WTC11 (cell line): Measurements from ENCODE around the gene TP53AIP1. TPM values are rescaled to one million over a fixed set of nuclear protein-coding genes. Genes with fewer than 3 reads are reported as not detected.

ENCODE experiments used
- ATAC-seq: fragments of 200-7000 bp; cut with Tn5 transposase; 2 replicates; pipeline ENCODE4 v1.10.0; 2021; ENCODE audit warnings: mild to moderate bottlenecking, moderate library complexity
- CTCF ChIA-PET: fragments of 300-600 bp; sonication (Branson Sonifier 250); formaldehyde crosslinking; loops from one replicate; lab custom pipeline; 2021; ENCODE audit warnings: antibody characterized with exemption; lab: Charles Lee
- POLR2A ChIA-PET: fragments of 350-600 bp; sonication (Branson Sonifier 250); formaldehyde crosslinking; loops from one replicate; lab custom pipeline; 2021; ENCODE audit warnings: antibody characterized with exemption; lab: Charles Lee
- DNase-seq: peaks from one replicate; pipeline ENCODE4 v3.0.0; 2021; ENCODE audit warnings: low spot score
- H3K27ac Mint-ChIP-seq: 2 replicates; pipeline ENCODE4 v1.8.0; 2021; ENCODE audit warnings: mixed read lengths
- H3K27me3 Mint-ChIP-seq: 2 replicates; pipeline ENCODE4 v1.8.0; 2021; ENCODE audit warnings: low read depth, mild to moderate bottlenecking, moderate library complexity, mixed read lengths
- H3K36me3 Mint-ChIP-seq: 2 replicates; pipeline ENCODE4 v1.8.0; 2021; ENCODE audit warnings: mixed read lengths
- H3K4me1 Mint-ChIP-seq: 2 replicates; pipeline ENCODE4 v1.8.0; 2022; ENCODE audit warnings: mixed read lengths
- H3K4me3 Mint-ChIP-seq: 2 replicates; pipeline ENCODE4 v1.8.0; 2021; ENCODE audit warnings: mild to moderate bottlenecking, moderate library complexity, mixed read lengths
- H3K9me3 Mint-ChIP-seq: 2 replicates; pipeline ENCODE4 v1.8.0; 2021; ENCODE audit warnings: mixed read lengths
- CREB1 ChIP-seq: sonication (generic); formaldehyde crosslinking; IDR thresholded peaks from 2 replicates; pipeline ENCODE4 v1.8.0; 2023; ENCODE audit warnings: mild to moderate bottlenecking, missing genetic modification reagents
- EMX1 ChIP-seq: fragments of 250-450 bp; sonication (Bioruptor Pico); IDR thresholded peaks from 2 replicates; pipeline ENCODE4 v1.8.0; 2021; ENCODE audit warnings: mild to moderate bottlenecking
- HMGXB4 ChIP-seq: sonication (generic); formaldehyde crosslinking; IDR thresholded peaks from 2 replicates; pipeline ENCODE4 v1.8.1; 2023; ENCODE audit warnings: mild to moderate bottlenecking, moderate library complexity, missing genetic modification reagents
- NR2C2 ChIP-seq: sonication (generic); formaldehyde crosslinking; IDR thresholded peaks from 2 replicates; pipeline ENCODE4 v1.8.0; 2022; ENCODE audit warnings: mild to moderate bottlenecking, missing genetic modification reagents
- PRDM15 ChIP-seq: sonication (generic); formaldehyde crosslinking; IDR thresholded peaks from 2 replicates; pipeline ENCODE4 v1.8.0; 2022; ENCODE audit warnings: missing genetic modification reagents
- SOX15 ChIP-seq: fragments of 250-450 bp; sonication (Bioruptor Pico); IDR thresholded peaks from 2 replicates; pipeline ENCODE4 v1.9.0; 2021; ENCODE audit warnings: mild to moderate bottlenecking
- STAT6 ChIP-seq: sonication (generic); formaldehyde crosslinking; conservative IDR thresholded peaks from 2 replicates; pipeline ENCODE4 v1.8.1; 2023; ENCODE audit warnings: mild to moderate bottlenecking, low read depth, missing genetic modification reagents, moderate library complexity
- USF2 ChIP-seq: sonication (generic); formaldehyde crosslinking; IDR thresholded peaks from 2 replicates; pipeline ENCODE4 v1.8.1; 2023; ENCODE audit warnings: mild to moderate bottlenecking, missing genetic modification reagents, moderate library complexity
- ZNF281 ChIP-seq: sonication (generic); formaldehyde crosslinking; IDR thresholded peaks from 2 replicates; pipeline ENCODE4 v1.8.0; 2023; ENCODE audit warnings: mild to moderate bottlenecking, missing genetic modification reagents
- ZNF317 ChIP-seq: sonication (generic); formaldehyde crosslinking; IDR thresholded peaks from 2 replicates; pipeline ENCODE4 v1.8.1; 2023; ENCODE audit warnings: low read depth, mild to moderate bottlenecking, moderate library complexity, missing genetic modification reagents, borderline replicate concordance
- ZNF423 ChIP-seq: fragments of 250-450 bp; sonication (Bioruptor Pico); IDR thresholded peaks from 2 replicates; pipeline ENCODE4 v2.1.2; 2022; ENCODE audit warnings: mild to moderate bottlenecking, moderate library complexity
- ZNF425 ChIP-seq: fragments of 250-450 bp; sonication (Bioruptor Pico); conservative IDR thresholded peaks from 2 replicates; pipeline ENCODE4 v1.9.0; 2021; ENCODE audit warnings: mild to moderate bottlenecking
- total RNA-seq: library from RNA; stranded (reverse); gene quantifications from 3 replicates; pipeline ENCODE4 v1.2.3, GENCODE V29; 2021

The TP53AIP1 gene
- total RNA-seq, 1 experiment from 2014 or later = 0.07 TPM

- Mint-ChIP-seq H3K4me1 (peaks cover 19% of the 10 kb centered on the region), H3K27me3 (peaks cover 44% of the 10 kb centered on the region)
- ATAC-seq = no peak
- TF ChIP-seq HMGXB4 (CRISPR knock-in tag) (no peak), STAT6 (CRISPR knock-in tag) (no peak), CREB1 (CRISPR knock-in tag) (no peak), ZNF425 (no peak)
- TF ChIP-seq, all 79 proteins: peak for 0
- CTCF ChIA-PET = interaction anchor here (0.7 to 2.0 kb wide), 3 partner anchors 35 to 56 kb away, joined by 3 to 4 read pairs (median 4); no protein-coding TSS in a partner anchor
- no peak for DNase-seq
- POLR2A ChIA-PET = no interaction called here
- Mint-ChIP-seq H3K36me3 (no peaks in the 10 kb centered on the region), H3K9me3 (no peaks in the 10 kb centered on the region), H3K27ac (no peak overlapping the region), H3K4me3 (no peak overlapping the region)
Measured at GRCh38 chr11:128941110-128941509, 1.6 kb downstream of the TP53AIP1 start.

GRCh38 chr11:128940603-128941002 lies 2.1 kb downstream of the TP53AIP1 start:
- DNase-seq (no peak), ATAC-seq (no peak)
- ChIA-PET CTCF (interaction anchor here (0.6 to 2.0 kb wide), 4 partner anchors 35 to 111 kb away, joined by 3 to 4 read pairs (median 4); no protein-coding TSS in a partner anchor), POLR2A (no interaction called here)
- no peak overlapping the region for H3K4me3 Mint-ChIP-seq
- H3K27me3 Mint-ChIP-seq = peaks cover 47% of the 10 kb centered on the region
- H3K4me1 Mint-ChIP-seq = peaks cover 19% of the 10 kb centered on the region
- H3K36me3 Mint-ChIP-seq = no peaks in the 10 kb centered on the region
- H3K27ac Mint-ChIP-seq = no peak overlapping the region
- H3K9me3 Mint-ChIP-seq = no peaks in the 10 kb centered on the region
- TF ChIP-seq EMX1 (CRISPR knock-in tag) (no peak), USF2 (CRISPR knock-in tag) (no peak)

- Mint-ChIP-seq H3K9me3 (no peaks in the 10 kb centered on the region), H3K27me3 (peaks cover 51% of the 10 kb centered on the region), H3K4me1 (peaks cover 22% of the 10 kb centered on the region), H3K27ac (no peak overlapping the region), H3K4me3 (no peak overlapping the region), H3K36me3 (no peaks in the 10 kb centered on the region)
- ChIA-PET CTCF (interaction anchor here (0.6 to 3.8 kb wide), 5 partner anchors 9 to 111 kb away, joined by 4 to 25 read pairs (median 5); no protein-coding TSS in a partner anchor), POLR2A (no interaction called here)
- ATAC-seq (no peak), DNase-seq (no peak)
- no peak for TF ChIP-seq PRDM15
- TF ChIP-seq ZNF281 (CRISPR knock-in tag) = no peak
- TF ChIP-seq ZNF423 = no peak
- no peak for TF ChIP-seq ZNF317 (CRISPR knock-in tag)
- TF ChIP-seq NR2C2 = no peak
- TF ChIP-seq SOX15 (CRISPR knock-in tag) = no peak
Measured at GRCh38 chr11:128940156-128940555, 2.5 kb downstream of the TP53AIP1 start.
